Endodermal cell (in vitro differentiated cells): ENCODE results near the gene HMCN2. TPM values are rescaled to one million over a fixed set of nuclear protein-coding genes. Genes with fewer than 3 reads are reported as not detected.

Source experiments
- DNase-seq: peaks from one replicate; pipeline ENCODE4 v3.0.0-alpha.2; 2017
- H3K27ac ChIP-seq: 2 replicates; pipeline ENCODE4 v1.5.1; 2013; ENCODE audit warnings: mild to moderate bottlenecking, low read depth, low read length, moderate library complexity
- H3K27me3 ChIP-seq: 2 replicates; pipeline ENCODE4 v1.6.1; 2013; ENCODE audit warnings: mild to moderate bottlenecking, low read length, moderate library complexity; ENCODE audit not compliant: insufficient read depth, control insufficient read depth, poor library complexity, severe bottlenecking
- H3K36me3 ChIP-seq: 2 replicates; pipeline ENCODE4 v1.7.0; 2013; ENCODE audit warnings: mild to moderate bottlenecking, low read length, moderate library complexity; ENCODE audit not compliant: control insufficient read depth, insufficient read depth
- H3K4me1 ChIP-seq: one replicate; pipeline ENCODE4 v1.7.0; 2013; ENCODE audit warnings: low read length; ENCODE audit not compliant: control insufficient read depth, insufficient read depth
- H3K4me3 ChIP-seq: 2 replicates; pipeline ENCODE4 v1.5.1; 2013; ENCODE audit warnings: mild to moderate bottlenecking, low read length, moderate library complexity
- H3K9ac ChIP-seq: 2 replicates; pipeline ENCODE4 v1.6.1; 2013; ENCODE audit warnings: mild to moderate bottlenecking, low read length, moderate library complexity; ENCODE audit not compliant: poor library complexity, severe bottlenecking; ENCODE audit errors: extremely low read depth
- H3K9me3 ChIP-seq: 2 replicates; pipeline ENCODE4 v1.6.1; 2013; ENCODE audit warnings: mild to moderate bottlenecking, low read length, moderate library complexity; ENCODE audit not compliant: control insufficient read depth
- H3K27ac Mint-ChIP-seq: 2 replicates; pipeline ENCODE4 v1.8.0; 2020; ENCODE audit warnings: mixed read lengths
- H3K27me3 Mint-ChIP-seq: 2 replicates; pipeline ENCODE4 v1.8.0; 2021; ENCODE audit warnings: mild to moderate bottlenecking, mixed read lengths; ENCODE audit not compliant: insufficient read depth
- H3K36me3 Mint-ChIP-seq: 2 replicates; pipeline ENCODE4 v1.8.0; 2020; ENCODE audit warnings: low read depth, mixed read lengths
- H3K4me1 Mint-ChIP-seq: 2 replicates; pipeline ENCODE4 v1.8.0; 2020; ENCODE audit warnings: mixed read lengths
- H3K4me3 Mint-ChIP-seq: 2 replicates; pipeline ENCODE4 v1.8.0; 2020; ENCODE audit warnings: mild to moderate bottlenecking, moderate library complexity, mixed read lengths
- H3K9me3 Mint-ChIP-seq: 2 replicates; pipeline ENCODE4 v1.8.0; 2020; ENCODE audit warnings: mild to moderate bottlenecking, mixed read lengths
- WGBS, 2 experiments: methylation state at CpG; one replicate each; pipeline versions ENCODE4 v1.1.5 to v1.1.7; 2013; ENCODE audit warnings: missing lambda C conversion rate in 2 of 2, mixed read lengths in 1 of 2; ENCODE audit not compliant: insufficient coverage in 1 of 2, insufficient read length in 1 of 2; 5-methylcytosine and 5-hydroxymethylcytosine counted together
- total RNA-seq, 2 donors: library from RNA; stranded (reverse); fragmentation: NEBNext Ultra II Directional in 1 of 2; extraction: Animal tissue kit (Norgen Biotek cat#: 25700) in 1 of 2; gene quantifications; 2 replicates in 1 of 2; 3 replicates in 1 of 2; pipeline ENCODE4 v1.2.1, GENCODE V29; 2021
- TF ChIP-seq, protein P1 (sequence below): fragments of 200-600 bp; sonication (generic); conservative IDR thresholded peaks from 2 replicates; pipeline ENCODE4 v1.5.0; 2021; ENCODE audit warnings: antibody characterized with exemption, mild to moderate bottlenecking

Gene HMCN2
- total RNA-seq, 2 donors from 2014 or later, result 3.3 to 3.9 TPM

DNA sequence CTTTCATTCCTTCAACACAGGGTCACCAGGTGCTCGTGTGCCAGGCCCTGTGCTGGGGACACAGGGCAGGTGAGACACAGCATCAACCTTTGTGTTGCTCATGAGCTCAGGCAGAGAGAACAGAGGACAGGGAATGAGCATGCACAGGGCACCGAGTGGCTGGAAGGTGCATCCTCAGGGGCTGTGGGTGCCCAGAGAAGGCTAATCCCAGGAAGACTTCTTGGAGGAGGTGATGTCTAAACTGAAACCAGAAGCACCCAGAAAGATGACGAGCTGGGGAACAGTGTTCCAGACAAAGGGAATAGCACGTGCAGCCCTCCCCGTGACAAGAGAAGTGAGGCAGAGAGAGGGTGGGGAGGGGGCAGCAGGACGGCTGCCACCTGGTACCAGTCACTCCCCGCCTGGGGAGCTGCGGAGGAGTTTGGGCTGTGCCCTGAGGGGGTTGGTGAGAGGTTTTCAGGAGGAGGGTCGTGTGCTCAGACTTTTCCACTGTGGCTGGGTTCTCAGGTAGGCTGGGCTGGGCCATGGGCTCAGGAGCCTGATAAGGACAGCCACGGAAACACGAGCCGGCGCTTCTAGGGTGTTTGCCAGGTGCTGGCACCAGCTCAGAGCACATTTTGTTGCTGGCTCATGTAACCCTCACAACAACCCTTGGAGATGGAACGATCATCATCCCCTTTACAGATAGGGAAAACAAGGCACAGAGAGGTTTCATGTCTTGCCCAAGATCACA, 46.0 kb downstream of the HMCN2 start:
- H3K27ac ChIP-seq, result no peak overlapping the region
- DNase-seq, result no peak
- 78 to 86% methylated on average over 10 to 14 of the region's 14 CpGs for WGBS, 2 experiments

DNA sequence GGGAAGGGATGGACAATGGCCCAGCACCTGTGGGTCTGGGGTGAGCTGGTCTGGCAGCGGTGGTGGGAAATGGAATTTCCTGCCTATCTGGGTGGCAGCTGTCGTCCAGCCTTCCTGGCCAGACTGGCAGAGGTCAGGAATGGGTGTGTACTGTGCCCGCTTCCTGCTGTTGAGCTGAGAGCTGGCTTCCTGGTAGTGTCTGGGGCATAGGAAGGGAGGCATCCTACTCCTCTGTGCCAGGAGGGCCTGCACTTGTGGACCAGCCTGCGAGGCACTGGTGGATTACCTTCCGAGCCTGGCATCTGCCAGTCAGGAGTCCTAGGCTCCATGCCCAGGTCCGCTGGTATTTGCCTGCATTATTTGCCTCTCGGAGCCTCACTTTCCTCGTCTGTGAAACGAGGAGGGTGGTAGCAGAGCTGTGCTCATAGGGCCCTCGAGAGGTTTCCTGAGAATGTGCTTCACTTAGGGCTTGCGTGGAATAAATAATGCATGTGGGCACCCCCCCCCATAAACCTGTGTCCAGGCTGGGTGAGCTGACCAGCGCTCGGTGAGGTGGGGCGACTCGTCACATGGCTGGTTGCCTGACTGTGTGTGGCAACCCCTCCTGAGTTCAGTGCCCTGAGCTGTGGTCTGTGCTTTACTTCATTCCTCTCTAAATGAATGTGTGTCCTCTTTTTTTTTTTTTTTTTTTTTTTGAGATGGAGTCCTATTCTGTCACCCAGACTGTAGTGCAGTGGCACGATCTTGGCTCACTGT, 47.7 kb downstream of the HMCN2 start:
- H3K9me3 Mint-ChIP-seq, result no peaks in the 10 kb centered on the region

More for the DNA sequence above, 46.0 kb downstream of the HMCN2 start:
- Histone ChIP-seq H3K9ac (no peak overlapping the region), H3K4me3 (no peak overlapping the region), H3K9me3 (no peaks in the 10 kb centered on the region), H3K27me3 (no peaks in the 10 kb centered on the region), H3K36me3 (no peaks in the 10 kb centered on the region), H3K4me1 (no peaks in the 10 kb centered on the region)
- TF ChIP-seq, protein P1, sequence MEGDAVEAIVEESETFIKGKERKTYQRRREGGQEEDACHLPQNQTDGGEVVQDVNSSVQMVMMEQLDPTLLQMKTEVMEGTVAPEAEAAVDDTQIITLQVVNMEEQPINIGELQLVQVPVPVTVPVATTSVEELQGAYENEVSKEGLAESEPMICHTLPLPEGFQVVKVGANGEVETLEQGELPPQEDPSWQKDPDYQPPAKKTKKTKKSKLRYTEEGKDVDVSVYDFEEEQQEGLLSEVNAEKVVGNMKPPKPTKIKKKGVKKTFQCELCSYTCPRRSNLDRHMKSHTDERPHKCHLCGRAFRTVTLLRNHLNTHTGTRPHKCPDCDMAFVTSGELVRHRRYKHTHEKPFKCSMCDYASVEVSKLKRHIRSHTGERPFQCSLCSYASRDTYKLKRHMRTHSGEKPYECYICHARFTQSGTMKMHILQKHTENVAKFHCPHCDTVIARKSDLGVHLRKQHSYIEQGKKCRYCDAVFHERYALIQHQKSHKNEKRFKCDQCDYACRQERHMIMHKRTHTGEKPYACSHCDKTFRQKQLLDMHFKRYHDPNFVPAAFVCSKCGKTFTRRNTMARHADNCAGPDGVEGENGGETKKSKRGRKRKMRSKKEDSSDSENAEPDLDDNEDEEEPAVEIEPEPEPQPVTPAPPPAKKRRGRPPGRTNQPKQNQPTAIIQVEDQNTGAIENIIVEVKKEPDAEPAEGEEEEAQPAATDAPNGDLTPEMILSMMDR, result no peak
- no peak overlapping the region for H3K27ac Mint-ChIP-seq
- H3K9me3 Mint-ChIP-seq, result no peaks in the 10 kb centered on the region
- no peak overlapping the region for H3K4me3 Mint-ChIP-seq
- H3K4me1 Mint-ChIP-seq, result no peaks in the 10 kb centered on the region
- H3K36me3 Mint-ChIP-seq, result no peaks in the 10 kb centered on the region
- no peaks in the 10 kb centered on the region for H3K27me3 Mint-ChIP-seq

DNA sequence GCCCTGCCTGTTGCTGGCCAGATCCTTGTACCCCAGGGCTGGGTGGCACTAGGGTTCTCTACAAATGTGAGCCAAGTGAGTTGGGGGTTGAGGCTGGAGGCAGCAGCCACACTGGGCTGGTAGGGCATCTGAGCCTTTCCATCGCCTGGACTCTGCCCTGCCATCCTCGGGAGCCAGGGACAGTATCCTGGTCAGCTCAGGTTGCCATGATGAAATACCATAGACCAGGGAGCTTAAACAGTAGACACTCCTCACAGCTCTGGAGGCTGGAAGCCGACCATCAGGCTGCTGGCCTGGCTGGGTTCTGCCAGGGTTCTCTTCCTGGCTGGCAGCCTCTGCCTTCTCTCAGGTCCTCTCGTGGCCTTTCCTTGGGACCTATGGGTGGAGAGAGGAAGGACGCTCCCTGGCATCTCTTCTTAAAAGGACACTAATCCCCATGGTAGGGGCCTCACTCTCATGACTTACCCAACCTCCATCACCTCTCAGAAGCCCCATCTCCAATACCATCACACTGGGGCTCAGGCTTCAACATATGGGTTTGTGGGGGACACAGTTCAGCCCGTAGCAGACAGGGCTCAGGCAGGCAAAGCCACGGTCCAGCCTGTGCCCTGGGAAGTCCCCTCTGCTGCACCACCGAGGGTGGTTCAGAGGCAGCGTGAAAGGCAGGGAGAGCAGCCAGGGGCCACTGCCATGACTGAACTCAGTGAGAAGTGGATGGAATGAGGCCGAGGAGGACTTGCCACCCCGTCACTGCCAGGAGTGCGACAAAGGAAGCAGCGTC, 50.1 kb downstream of the HMCN2 start:
- Mint-ChIP-seq H3K4me1 (no peaks in the 10 kb centered on the region), H3K36me3 (no peaks in the 10 kb centered on the region), H3K4me3 (no peak overlapping the region), H3K9me3 (no peaks in the 10 kb centered on the region), H3K27ac (peak overlapping the region; percentile 44), H3K27me3 (no peaks in the 10 kb centered on the region)
- no peaks in the 10 kb centered on the region for H3K9me3 ChIP-seq
- H3K36me3 ChIP-seq, result no peaks in the 10 kb centered on the region
- no peak overlapping the region for H3K4me3 ChIP-seq
- no peaks in the 10 kb centered on the region for H3K4me1 ChIP-seq
- no peak overlapping the region for H3K27ac ChIP-seq
- no peaks in the 10 kb centered on the region for H3K27me3 ChIP-seq
- TF ChIP-seq, protein P1, result no peak
- DNase-seq, result no peak
- H3K9ac ChIP-seq, result no peak overlapping the region
- WGBS, 2 experiments, result 78 to 83% methylated on average over 7 to 12 of the region's 13 CpGs

More for the DNA sequence above, 47.7 kb downstream of the HMCN2 start:
- TF ChIP-seq, protein P1, result no peak
- Histone ChIP-seq H3K27ac (no peak overlapping the region), H3K9ac (no peak overlapping the region), H3K9me3 (no peaks in the 10 kb centered on the region), H3K4me3 (no peak overlapping the region), H3K36me3 (no peaks in the 10 kb centered on the region), H3K27me3 (no peaks in the 10 kb centered on the region), H3K4me1 (no peaks in the 10 kb centered on the region)
- Mint-ChIP-seq H3K4me3 (no peak overlapping the region), H3K27ac (no peak overlapping the region), H3K4me1 (no peaks in the 10 kb centered on the region), H3K36me3 (no peaks in the 10 kb centered on the region), H3K27me3 (no peaks in the 10 kb centered on the region)
- WGBS, 2 experiments, result 88 to 92% methylated on average over 9 to 16 of the region's 16 CpGs
- no peak for DNase-seq
